EL (cell line): ENCODE results near the gene FNDC3B.
A peak's percentile ranks its signal among the peaks of the same experiment; 100 is the strongest.

Experiments used
- DNase-seq: peaks from one replicate; pipeline ENCODE4 v3.0.0-alpha.2; 2016

The FNDC3B gene

DNA sequence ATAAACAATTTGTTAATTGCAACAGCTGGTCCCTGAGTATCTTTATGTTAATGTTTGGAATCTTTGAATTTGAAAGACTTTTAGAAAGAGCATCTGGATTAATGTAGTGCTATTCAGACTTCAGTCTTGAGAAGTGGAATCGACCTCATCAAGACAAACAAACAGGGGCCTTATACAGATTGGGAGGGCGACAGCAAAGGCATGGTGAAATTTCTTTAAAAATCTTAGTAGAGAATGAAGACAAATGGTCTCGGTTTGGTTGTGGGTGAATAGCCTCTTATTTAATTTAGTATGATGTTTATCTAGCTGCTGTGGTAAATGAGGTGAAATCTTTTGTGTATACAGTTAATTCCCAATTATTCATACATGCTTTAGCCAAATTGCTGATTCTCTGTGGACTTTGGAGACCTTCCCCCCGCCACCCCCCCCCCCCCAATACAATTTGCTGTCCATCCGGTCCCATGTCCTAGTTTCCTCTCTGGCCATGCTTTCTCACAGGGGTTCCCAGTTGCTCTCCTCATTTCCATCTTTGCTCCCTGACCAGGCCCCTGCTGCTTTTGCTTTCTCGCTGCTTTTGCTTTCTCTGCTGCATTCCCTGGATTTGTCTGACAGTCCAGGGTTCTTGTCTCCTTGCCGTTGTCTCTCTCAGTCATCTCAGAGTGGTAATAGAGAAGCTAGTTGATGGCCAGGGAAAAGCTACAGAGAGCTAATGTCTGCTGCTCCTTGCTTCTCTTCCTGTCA is 135.3 kb downstream of the FNDC3B start:
- no peak for DNase-seq

DNA sequence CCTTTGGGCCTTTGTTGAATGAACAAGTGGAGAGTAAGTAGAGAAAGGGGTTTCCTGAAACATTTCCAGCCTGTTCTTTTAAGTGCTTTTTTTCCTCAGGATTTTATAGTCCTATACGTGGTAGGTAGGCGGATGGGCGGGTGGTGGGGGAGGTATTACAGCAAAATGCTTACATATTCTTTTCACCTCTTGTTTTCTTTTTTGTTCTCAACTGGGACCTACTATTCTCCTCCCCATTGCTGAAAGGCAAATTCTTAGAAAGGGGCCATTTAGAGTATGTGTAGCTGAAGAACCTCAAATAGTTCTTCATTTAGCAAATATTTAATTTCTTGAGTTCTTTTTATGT is 135.8 kb downstream of the FNDC3B start:
- DNase-seq: no peak

DNA sequence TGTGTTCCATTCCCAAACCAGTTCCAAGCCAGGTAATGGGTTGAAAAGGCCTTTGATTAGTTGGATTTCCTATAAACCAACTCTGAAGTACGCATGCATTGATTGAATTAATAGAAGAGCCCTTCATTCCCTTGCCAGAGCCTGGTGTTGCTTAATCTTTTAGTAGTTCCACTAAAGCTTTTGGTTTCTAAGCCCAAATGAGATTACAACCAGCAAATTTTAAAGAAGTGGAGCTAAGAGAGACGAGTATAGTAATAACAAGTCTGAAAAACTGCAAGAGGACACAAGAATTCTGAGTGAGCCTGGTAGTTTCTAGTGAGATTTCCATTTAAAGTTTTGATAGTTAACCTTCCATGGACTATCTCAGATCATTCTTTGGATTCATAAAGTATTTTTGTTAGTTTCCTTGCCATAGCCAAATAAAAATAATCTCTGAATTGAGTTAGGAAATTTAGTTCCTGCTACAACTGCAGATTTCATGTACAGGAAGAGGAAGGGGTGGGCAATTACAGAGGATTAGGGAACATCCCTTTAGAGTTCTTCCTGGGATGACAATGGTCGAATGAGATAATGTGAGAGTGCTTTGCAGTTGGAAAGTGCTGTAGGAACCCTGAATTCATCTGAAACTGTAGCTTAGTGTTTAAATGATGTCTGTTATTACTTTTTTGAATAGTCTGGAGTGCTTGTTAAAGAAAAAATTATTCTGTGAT is 136.8 kb downstream of the FNDC3B start:
- DNase-seq: no peak

DNA sequence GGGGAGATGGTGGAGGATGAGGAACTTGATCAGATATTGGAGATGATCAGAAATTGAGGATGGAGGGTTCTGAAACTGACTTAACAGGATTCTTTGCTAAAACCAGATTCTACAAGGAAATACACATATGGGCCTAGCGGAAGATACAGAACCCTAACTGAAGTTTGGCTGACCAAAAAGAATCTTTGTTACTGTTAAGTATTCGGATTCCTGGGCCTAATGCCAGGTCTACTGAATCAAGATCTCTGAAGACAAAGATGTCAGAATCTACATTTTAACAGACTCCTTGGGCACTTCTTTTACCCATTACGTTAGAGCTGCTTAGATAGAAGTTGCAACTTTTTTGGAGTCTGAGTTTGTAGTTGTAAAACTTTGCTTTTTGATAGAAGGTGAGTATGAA is 137.7 kb downstream of the FNDC3B start:
- peak; percentile 50 for DNase-seq

DNA sequence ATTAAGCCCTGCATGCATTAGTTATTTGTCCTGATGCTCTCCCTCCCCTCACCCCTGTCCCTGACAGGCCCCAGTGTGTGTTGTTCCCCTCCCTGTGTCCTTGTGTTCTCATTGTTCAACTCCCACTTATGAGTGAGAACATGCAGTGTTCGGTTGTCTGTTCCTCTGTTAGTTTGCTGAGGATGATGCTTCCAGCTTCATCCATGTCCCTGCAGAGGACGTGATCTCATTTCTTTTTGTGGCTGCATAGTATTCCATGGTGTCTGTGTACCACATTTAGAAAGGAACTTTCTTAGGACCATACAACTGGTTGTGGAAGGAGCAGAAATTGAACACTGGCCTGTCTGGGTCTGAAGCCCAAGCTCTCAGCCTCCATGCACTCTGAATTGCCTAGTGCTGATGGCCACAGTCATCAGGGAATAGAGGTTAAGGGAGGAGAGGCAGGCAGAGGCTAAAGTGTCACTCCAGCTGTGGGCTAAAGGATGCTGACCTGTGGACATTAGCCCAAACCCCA is 138.5 kb downstream of the FNDC3B start:
- DNase-seq: no peak

DNA sequence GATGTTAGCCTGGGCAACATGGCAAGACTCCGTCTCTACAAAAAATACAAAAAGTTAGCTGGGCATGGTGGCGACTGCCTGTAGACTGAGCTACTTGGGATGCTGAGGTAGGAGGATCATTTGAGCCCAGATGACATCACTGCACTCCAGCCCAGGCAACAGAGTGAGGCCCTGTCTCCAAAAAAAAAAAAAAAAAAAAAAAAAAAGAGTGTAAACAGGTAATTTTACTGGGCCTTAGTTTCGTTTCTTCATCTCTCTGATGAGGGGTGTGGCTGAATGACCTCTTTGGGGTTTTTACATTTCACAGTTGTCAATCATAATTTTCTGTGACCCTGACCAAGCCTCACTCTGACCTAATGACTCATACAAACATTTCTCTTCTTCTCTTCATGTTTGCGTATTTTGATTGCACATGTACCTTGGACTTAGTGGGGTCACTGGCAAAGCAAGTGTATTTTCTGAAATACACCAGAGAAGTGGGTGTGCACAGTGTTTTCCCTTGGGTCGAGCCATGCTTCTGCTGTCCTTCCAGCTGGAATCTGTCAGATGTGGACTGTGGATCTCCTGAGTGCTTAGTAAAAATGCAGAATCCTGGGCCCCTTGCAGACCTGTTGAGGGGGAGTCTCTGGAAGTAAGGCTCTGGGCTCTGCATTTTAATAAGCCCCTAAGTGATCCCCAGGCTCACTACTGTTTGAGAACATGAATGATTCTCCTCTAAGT is 140.5 kb downstream of the FNDC3B start:
- DNase-seq: no peak

DNA sequence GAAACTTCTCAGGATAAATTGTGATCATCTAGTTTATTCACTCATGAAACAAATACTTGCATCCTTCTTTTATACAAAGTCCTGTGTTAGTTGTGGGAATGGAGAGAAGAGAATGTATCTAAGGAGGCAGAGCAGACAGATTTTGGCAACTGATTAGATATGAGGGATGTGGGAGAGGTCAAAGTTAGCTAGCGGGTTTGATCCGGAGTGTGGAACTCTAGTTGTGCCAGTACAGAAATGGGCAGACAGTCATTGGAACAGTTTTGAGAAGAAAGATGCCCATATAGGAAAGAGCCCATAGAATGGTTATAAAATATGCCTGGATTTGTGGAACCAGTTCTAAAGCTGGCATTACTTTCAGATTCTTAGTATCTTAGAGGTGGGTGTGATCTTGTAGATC is 141.1 kb downstream of the FNDC3B start:
- no peak for DNase-seq

DNA sequence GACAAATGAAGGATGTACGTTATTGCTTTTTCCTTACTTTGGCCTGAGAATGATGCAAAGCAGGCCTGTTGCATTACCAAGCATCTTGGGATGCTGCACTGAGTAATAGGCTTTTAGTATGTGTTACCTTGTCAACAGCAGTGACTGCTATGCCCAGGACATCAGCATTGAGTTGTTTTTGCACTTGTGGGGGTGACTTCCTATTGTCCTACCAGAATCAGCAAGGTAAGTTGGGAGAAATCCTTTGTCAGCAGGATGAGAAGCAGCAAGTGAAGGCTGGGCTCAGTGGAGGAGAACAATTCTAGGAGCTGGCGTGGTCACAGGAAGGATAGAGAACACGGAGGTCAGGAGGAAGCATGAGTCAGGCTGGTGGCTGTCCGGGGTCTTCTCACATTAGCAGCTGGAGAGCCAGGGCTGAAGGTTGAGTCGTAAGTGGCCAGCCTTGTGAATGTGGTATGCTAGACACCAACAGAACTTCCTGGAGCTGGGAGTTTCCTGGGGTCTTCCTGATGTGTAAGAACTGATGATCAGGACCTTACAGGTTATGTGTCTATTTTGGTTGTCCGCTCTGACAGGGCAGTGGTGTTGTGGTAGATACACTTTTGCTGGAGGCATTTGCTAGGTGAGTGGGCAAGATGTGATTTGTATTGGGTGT is 142.7 kb downstream of the FNDC3B start:
- DNase-seq: peak; percentile 75

DNA sequence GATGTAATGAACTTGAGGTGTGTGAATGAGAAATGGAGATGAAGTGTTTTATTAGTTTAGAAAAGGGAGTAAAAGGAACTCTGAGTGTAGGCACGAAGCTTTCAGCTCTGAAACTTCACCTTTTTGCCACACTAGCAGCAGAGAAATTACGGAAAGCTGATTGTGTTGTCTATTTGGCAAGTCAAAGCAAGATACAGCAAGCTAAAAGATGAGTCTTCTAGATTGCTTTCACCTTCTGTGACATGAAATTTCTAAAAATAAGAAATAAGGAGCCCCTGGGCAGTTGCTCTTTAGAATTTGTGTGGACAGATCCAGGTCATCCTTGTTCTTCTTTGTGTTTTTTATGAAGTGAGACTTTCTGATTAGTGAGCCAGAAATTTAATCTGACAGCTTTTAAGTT is 143.4 kb downstream of the FNDC3B start:
- no peak for DNase-seq

DNA sequence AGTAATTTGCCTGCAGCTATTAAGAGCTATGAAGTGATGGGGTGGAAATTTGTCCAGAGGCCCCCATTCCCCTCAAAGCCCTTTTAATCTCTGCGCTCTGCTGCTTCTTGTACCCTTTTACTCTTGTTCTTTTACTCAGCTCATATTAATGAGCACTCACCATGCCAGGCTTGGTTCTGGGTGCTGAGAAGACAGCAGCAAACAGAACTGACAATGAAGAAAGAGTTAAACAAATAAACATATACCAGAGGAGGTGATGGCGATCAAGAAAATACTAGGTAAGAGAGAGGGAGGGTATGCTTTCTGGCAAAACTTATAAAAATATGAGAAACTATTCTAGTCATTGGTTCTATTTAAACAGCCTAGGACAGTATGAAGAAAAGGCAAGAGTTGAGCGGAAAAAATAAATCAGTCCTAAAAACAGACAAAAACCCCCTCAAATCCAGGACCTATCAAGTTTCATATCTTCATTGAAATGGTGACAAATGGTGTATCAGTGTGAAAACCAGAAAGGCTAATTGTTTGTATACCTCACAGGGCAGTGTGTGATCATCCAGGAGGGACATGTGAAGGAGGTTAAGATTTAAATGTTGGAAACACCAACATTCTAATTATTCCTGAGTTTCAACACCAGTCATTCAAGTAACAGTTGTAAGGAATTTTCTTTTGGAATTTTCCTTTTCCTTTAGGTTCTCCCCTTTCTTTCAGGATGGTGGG is 144.9 kb downstream of the FNDC3B start:
- DNase-seq: no peak

DNA sequence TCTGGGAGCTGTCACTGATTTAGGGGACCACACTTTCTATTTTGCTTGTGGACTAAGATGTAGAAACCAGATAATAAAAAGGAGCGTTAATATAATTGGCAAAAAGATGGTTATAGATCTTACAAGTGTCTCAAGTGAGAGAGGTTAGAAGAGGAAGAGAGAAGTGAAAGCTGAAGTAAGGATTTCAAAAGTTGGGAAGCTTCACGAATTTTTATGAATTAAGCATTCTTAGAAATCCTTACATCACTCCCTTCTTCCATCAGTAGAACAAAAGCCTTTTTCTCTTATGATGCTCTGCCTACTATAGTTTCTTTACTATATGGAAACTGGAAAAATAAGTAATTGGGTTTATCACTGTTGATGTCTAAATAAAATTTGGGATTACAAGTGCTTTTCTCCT is 146.5 kb downstream of the FNDC3B start:
- no peak for DNase-seq

DNA sequence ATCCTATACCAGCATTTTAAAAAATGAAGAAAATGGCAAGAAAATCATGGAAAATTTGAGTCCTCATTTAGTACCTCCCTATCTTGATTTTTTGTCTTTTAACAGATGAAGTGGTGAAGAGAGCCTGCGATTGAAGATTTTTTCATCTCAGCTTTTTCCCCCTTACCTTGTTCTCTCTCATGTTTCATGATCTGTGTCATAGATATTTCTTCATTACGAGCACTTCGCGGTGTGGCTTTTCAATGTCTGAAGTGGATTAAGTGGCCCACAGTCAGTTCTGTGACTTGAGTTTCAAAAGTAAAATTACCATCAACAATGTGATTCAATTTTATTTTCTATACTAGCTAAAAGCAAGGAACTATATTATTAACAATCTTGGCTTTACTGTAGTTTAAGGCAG is 147.2 kb downstream of the FNDC3B start:
- DNase-seq: no peak

DNA sequence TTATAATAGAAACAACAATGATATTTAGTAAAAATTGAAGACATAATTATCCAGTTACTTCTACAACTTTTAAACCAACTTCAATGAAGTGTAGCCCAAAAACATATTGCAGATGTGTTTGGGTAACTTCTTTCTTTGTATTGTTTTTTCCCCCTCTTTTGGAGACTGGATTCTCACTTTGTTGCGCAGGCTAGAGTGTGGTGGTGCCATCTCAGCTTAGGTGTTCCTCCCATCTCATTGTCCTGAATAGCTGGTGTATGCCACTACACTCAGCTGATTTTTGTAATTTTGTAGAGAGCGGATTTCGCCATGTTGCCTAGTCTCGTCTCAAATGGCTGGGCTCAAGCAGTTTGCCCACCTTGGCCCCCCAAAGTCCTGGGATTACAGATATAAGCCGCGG is 148.1 kb downstream of the FNDC3B start:
- DNase-seq: no peak

DNA sequence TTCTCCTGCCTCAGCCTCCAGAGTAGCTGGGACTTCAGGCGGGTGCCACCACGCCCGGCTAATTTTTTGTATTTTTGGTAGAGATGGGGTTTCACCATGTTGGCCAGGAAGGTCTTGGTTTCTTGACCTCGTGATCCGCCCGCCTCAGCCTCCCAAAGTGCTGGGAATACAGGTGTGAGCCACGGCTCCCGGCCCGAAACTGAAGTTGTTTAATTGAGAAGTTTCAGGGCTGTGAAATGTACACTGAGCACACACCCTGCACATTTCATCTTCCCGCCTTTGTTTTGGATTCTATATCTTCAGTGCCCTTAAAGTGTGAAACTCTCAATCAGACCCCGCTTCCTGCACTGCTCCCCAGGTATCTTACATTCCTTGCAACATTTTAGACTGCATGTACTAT is 149.1 kb downstream of the FNDC3B start:
- DNase-seq: no peak

DNA sequence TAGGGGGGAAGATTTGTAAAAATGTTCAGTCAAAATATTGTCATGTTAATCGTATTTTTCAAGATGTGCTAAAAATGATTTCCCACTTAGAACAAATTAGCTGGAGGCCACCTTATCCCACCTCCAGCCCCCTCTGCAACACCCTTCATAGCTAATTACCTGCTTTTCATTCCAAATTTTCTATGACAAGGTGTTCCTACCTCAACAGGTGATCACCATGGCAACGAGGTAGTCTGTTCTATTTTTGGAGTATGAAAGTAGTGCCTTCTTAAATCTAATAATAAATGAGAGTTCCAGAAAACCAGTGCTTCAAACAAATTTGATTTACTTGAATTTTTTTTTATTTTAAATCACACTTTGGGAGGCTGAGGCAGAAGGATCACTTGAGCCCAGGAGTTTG is 149.8 kb downstream of the FNDC3B start:
- DNase-seq: no peak

DNA sequence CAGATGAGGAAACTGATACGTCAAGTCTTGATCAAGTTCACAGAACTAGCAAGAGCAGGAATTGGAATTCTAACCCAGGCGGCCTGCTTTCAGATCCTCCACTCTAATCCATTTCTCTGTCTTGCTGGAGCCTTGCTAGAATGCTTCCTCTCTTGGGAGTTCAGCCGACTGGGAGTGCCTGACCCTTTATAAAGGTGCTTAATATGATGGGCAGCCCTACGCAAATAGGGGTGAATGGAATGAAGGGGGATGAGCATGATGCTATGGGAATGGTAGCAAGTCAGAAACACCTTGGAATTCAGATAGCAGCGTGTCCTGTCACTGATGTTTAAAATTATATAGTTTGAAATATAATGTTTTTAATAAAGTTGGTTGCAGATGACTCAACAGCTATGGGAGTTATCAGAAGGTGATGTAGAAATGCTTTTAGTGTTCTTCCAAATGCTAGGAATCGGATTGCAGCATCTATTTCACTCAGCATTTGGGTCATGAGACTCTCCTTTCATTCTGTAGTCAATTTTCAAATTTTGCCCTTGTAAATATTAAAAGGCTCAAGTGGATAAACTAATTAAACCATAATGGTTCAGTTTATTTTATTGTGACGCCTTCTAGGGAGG is 150.7 kb downstream of the FNDC3B start:
- no peak for DNase-seq

DNA sequence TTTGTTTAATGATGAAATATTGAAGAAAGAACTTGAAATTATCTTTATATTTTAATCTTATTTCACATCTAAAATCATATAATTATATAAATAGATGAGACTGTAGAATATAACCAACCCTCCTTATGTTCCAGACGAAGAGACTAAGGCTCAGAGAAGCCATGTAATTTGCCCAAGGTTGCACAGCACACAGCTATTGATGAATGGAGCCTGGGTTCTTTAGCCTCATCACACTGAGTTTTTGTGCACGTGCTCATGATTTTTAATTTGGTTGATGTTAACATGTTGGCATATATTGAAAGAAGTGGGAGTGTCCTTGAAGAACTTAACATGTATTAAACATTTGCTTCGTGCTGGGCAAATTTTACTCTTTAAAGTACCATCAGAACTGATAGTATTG is 151.6 kb downstream of the FNDC3B start:
- DNase-seq: no peak

DNA sequence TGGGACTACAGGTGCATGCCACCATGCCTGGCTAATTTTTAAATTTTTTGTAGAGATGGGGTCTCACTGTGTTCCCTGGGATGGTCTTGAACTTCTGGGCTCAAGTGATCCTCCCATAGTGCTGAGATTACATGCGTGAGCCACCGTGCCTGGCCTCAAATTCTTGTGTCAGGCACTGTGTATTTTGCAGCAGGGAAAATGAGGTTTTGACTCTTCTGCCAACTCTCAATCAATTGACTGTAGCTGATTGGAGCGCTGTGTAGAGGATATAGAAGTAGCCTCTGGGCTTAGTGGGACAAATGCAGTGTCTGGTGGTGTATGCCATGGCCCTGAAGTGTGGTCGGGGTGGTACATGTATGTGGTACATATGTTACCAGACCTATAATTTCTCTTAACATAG is 152.3 kb downstream of the FNDC3B start:
- DNase-seq: no peak

DNA sequence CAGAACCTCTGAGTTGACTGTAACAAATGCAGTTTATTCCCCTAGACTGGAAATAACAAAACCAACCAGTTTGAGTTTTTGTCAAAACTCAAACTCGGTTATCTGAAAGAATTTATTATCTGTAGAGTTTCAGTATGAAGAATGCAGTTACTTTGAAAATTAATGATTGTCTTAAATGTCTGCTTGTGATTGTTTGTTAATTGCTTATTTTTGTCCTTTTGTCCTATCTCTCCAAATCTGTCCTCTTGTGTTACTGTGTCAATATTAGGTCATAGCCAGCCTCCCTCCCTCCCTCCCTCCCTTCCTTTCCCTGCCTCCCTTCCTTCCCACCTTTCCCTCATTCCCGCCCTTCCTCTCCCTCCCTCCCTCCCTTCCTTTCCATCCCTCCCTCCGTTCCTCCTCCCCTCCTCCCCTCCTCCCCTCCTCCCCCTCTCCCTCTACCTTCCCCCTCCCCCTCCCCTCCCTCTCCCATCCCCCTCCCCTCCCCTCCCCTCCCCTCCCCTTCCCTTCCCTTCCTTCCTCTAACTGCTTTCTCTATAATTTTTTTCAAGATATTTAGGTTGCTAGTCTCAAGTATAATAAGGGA is 153.5 kb downstream of the FNDC3B start:
- no peak for DNase-seq

DNA sequence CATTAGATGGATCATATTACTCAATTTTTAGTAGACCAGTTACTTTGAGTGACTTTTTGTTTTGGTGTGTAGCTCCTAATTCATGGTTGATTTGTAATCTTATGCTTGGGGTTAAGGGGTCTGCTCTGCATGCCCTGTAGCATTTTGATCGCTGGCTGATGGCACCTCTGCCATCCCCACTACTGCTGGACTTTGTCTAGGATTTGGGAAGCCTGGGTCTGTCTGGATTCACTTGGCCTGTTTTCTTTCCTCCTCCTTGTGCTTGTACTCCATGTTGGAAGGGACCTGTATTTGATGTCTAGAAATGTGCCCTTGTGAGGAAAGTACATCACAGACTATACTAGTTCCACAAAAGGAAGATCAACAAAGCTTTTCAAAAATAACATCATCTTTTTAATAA is 154.1 kb downstream of the FNDC3B start:
- DNase-seq: no peak

DNA sequence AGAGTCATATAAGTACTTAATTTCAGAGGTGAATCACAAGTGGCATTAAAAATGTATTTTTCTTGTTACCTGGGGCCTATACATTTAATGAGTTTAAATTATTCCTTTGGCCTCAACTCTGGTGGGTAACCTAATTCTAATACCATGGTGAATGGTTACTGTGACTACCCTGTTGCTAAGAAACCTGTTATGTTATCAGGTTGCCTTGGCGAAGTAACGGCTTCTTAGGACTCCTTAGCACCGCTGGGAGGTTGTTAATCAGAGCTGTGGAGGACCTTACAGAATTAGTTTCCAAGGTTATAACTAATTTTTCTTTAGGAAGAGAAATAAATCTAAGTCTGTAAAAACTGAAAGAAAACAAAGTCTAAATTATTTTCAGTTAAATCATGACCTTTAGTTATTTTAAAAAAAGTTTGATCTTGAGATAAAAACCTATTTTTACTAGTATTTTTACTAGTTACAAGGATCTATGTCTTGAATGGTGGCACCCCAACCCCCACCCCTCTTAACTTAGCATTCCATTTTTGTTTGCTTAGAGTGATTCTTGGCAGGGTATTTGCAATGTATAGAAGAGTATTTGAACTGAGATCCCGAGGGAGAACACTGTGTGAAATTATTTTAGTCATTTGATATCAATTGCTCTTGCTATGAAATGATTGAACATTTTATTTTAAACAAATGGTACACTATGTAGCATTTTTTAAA is 155.5 kb downstream of the FNDC3B start:
- no peak for DNase-seq
